Neuron (in vitro differentiated cells): Measurements from ENCODE around the gene WDR31.
"Not testable (repeated sequence)": the region's sequence is repeated elsewhere in the genome, so short reads cannot be mapped to it uniquely, and the experiment has no call there.

Experiments
- H2AFZ ChIP-seq: one replicate; pipeline ENCODE4 v1.6.1; 2013; ENCODE audit warnings: low read depth, mild to moderate bottlenecking, inconsistent platforms, low read length, moderate library complexity
- H3K27me3 ChIP-seq: one replicate; pipeline ENCODE4 v1.6.1; 2013; ENCODE audit warnings: low read length; ENCODE audit not compliant: insufficient read depth
- H3K36me3 ChIP-seq: one replicate; pipeline ENCODE4 v1.6.1; 2013; ENCODE audit warnings: low read length; ENCODE audit not compliant: insufficient read depth
- H3K4me1 ChIP-seq: one replicate; pipeline ENCODE4 v1.6.1; 2013; ENCODE audit warnings: low read length; ENCODE audit not compliant: insufficient read depth
- H3K4me3 ChIP-seq: 2 replicates; pipeline ENCODE4 v1.5.1; 2013; ENCODE audit warnings: mild to moderate bottlenecking, low read length, moderate library complexity
- H3K9me3 ChIP-seq: one replicate; pipeline ENCODE4 v1.6.1; 2013; ENCODE audit warnings: low read length

WDR31 gene

GRCh38 chr9:113311961-113312360 lies 28.1 kb downstream of the WDR31 start:
- Histone ChIP-seq H3K4me1 (peaks cover 15% of the 10 kb centered on the region), H3K9me3 (no peaks in the 10 kb centered on the region), H3K4me3 (no peak overlapping the region), H3K27me3 (no peaks in the 10 kb centered on the region), H2AFZ (no peak overlapping the region), H3K36me3 (no peaks in the 10 kb centered on the region)

- H3K4me3 ChIP-seq, result no peak overlapping the region
- H3K4me1 ChIP-seq, result peaks cover 5% of the 10 kb centered on the region
- H3K27me3 ChIP-seq, result no peaks in the 10 kb centered on the region
- no peaks in the 10 kb centered on the region for H3K9me3 ChIP-seq
- no peak overlapping the region for H2AFZ ChIP-seq
- H3K36me3 ChIP-seq, result no peaks in the 10 kb centered on the region
These were observed 29.5 kb downstream of the WDR31 start for GRCh38 chr9:113310538-113310937.

DNA sequence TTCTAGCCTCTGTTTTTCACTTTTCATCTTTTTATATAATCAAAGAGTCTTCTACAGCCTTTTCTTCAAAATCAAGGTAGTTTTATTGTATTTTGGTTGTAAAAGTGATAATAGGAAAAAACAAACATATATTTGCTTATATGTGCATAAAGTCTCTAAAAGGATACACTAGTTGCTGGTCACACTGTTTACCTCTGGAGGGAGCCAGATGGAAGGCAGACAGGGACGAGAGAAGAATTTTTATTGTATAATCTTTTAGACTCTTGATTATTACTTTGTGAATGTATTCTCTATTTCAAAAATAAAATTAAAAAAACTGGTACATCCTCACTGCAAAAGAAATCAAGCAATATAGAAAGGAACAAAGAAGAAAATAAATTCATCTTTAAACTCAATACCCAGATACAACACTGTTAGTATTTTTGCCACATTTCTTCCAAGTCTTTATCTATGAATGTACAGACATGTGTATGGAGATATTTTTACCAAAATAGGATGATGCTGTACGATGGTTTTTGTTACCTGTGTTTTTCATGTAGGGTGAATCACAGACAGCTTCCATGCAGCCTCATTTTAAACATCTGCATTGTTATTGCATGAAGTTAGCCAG lies 30.8 kb downstream of the WDR31 start:
- H3K27me3 ChIP-seq, result no peaks in the 10 kb centered on the region
- no peaks in the 10 kb centered on the region for H3K36me3 ChIP-seq
- no peak overlapping the region for H2AFZ ChIP-seq
- no peak overlapping the region for H3K4me3 ChIP-seq
- H3K9me3 ChIP-seq, result no peaks in the 10 kb centered on the region
- no peaks in the 10 kb centered on the region for H3K4me1 ChIP-seq

DNA sequence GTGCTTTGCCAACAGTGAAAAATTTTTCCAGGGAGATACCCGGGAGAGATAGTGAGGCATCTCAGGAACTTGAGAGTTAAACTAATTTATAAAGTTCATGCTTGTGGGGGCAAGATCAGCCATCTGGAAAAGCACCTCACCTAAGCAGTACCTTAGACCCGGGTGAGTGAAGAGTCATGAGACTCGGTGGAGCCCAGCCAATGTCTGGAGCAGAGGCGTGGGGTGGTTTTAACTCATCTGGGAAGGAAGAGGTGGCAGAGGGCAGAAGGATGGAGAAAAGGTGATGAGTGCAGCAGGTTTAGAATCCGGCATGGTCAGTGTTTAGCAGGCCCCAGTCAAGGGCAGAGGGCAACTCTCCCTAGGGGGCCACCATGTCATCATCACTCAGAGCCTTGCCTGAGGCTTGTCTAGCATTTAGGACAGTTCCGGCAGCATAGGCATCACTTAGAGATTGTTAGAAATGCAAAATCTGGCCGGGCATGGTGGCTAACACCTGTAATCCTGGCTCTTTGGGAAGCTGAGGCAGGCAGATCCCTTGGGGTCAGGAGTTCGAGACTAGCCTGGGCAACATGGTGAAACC lies 32.6 kb downstream of the WDR31 start:
- Histone ChIP-seq H3K36me3 (no peaks in the 10 kb centered on the region), H2AFZ (no peak overlapping the region), H3K27me3 (no peaks in the 10 kb centered on the region), H3K9me3 (no peaks in the 10 kb centered on the region), H3K4me1 (no peaks in the 10 kb centered on the region), H3K4me3 (no peak overlapping the region)

DNA sequence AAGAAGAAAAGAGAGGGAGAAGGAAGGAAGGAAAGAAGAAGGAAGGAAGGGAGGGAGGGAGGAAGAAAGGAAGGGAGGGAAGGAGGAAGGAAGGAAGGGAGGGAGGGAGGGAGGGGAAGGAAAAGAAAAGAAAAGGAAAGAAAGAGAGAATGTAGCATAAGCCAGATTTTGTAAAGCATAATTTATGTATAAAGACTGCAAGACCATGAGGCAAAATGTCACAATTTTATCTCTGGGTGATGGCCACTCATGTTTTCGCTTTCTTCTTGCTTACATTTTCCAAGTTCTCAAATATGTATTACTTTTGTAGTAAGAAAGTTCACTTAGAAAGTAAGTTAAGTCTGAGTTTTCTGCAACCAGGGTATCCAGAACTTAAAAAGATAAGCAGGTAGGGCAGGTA lies 33.5 kb downstream of the WDR31 start:
- Histone ChIP-seq H3K36me3 (no peaks in the 10 kb centered on the region), H3K9me3 (no peaks in the 10 kb centered on the region), H3K27me3 (no peaks in the 10 kb centered on the region), H2AFZ (no peak overlapping the region), H3K4me1 (no peaks in the 10 kb centered on the region), H3K4me3 (no peak overlapping the region)

DNA sequence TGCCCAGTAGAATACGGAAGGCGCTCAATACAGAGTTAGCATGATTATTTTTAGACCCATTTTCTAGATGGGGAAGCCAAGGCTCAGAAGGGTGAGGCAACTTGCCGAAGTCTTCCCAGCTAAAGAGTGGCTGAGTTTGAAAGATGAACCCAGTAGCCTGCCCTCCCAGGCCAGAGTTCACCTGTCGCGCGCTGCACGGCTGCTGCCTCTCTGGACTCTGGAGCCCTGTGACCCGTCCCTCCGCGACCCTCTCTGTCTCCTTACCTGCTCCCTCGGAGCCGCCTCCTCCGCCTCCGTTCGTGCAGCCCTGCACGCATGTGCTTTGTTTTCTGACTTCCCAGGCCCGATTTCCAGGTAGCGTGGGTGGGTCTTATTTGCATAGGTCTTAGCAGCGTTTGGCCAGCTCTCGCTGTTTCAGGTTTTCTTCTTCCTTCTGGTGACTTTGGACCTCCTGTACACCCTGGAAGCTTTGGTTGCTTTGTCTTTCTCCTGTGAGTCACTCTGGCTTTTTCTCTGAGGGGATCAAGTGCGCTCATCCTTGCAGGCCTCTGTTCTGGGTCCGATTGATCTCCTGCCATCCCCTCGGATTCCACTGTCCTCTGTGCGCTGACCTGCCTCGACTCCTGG lies 37.2 kb downstream of the WDR31 start, which contains the start of gene RNF183:
RNF183 (minus strand) TSS at position 585 of the 627 bp plus-strand sequence. CDS start 5,192 bp downstream, outside the sequence.
- H2AFZ ChIP-seq, result no peak within 1 kb of the TSS
- H3K4me3 ChIP-seq, result no peak within 1 kb of the TSS
- H3K4me1 ChIP-seq, result no peaks in the 10 kb centered on the region
- no peaks in the 10 kb centered on the region for H3K9me3 ChIP-seq
- H3K27me3 ChIP-seq, result no peaks in the 10 kb centered on the region
- no peaks in the 10 kb centered on the region for H3K36me3 ChIP-seq

DNA sequence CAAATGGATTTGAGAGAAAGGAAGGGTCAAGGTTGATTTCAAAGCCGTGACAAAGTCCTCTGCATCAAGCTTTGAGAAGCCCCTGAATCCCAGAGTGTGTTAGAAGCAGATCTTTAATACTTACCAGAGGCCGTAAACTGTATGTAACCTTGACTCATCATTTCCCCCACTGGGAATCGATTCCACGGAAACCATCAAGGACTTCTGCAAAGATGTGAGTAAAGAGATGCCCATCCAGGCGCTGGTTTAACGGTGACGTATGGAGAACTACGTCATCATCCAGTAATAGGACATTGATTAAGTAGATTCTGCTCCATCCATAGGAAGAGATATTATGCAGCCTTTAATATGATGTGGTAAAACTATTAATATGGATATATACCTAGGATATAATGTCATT lies 38.5 kb downstream of the WDR31 start:
- Histone ChIP-seq H3K27me3 (no peaks in the 10 kb centered on the region), H3K36me3 (no peaks in the 10 kb centered on the region), H3K9me3 (no peaks in the 10 kb centered on the region), H3K4me3 (no peak overlapping the region), H2AFZ (no peak overlapping the region), H3K4me1 (no peaks in the 10 kb centered on the region)

- no peak overlapping the region for H3K4me3 ChIP-seq
- no peak overlapping the region for H2AFZ ChIP-seq
- no peaks in the 10 kb centered on the region for H3K27me3 ChIP-seq
- H3K4me1 ChIP-seq, result no peaks in the 10 kb centered on the region
- H3K36me3 ChIP-seq, result no peaks in the 10 kb centered on the region
- no peaks in the 10 kb centered on the region for H3K9me3 ChIP-seq
These were observed 40.2 kb downstream of the WDR31 start for GRCh38 chr9:113299800-113300292.

GRCh38 chr9:113298924-113299770 lies 40.9 kb downstream of the WDR31 start:
- Histone ChIP-seq H3K4me1 (no peaks in the 10 kb centered on the region), H3K9me3 (no peaks in the 10 kb centered on the region), H2AFZ (no peak overlapping the region), H3K4me3 (no peak overlapping the region), H3K36me3 (peaks cover 2% of the 10 kb centered on the region), H3K27me3 (no peaks in the 10 kb centered on the region)

DNA sequence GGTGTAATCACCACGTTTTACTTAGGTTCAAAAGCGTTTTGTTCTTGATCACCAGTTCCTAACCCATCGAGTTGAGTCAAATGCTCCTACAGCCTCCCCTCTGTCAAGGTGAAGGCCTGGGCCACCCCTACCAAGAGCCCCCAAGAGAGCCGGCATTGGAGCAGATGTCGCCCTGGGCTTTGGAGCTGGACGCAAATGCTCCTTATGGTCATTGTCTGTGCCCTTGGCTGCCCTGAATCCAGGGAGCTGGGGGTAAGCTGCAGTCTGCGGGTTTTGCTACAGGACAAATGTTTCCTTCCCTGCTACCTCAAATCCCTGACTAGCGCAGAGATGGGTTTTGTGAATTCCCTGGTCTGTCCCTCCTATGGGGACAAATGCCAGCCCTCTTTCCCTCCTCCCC lies 41.8 kb downstream of the WDR31 start:
- no peak overlapping the region for H3K4me3 ChIP-seq
- H3K4me1 ChIP-seq, result no peaks in the 10 kb centered on the region
- H2AFZ ChIP-seq, result no peak overlapping the region
- H3K27me3 ChIP-seq, result no peaks in the 10 kb centered on the region
- H3K9me3 ChIP-seq, result no peaks in the 10 kb centered on the region
- peaks cover 8% of the 10 kb centered on the region for H3K36me3 ChIP-seq

DNA sequence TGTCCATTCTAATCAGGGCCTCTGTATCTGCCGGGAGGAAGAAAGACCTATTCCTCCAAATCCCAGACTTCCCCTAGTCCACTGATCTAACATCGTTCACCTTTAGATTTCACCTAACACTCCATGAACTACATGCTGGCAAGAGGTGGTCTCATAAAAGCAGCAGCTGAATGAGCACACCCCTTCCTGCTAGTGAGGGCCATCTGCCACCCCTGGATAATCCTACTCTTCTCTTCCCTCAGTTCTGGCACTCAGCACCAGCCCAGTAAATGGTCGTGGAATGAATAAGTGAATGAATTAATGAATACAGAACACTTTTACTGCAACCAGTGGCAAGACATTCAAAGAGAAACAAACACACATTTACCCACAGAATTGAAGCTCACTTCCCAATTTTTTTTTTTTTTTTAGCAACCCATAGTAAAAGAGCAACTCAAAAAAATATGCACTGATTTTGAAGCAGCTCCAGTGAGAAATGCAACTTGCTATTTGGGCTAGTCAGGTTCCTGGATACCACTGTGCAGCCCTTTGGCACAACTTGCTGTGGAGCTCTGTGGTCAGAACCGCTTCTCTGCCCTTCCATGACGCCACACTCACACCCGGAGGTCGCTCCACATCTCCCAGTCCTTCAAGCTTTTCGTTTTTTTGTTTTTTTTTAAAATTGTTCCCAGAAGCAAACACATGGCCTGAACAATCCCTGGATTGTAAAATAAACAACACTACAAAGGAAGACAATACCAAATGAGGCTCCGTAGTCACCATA lies 43.1 kb downstream of the WDR31 start:
- Histone ChIP-seq H3K36me3 (peaks cover 21% of the 10 kb centered on the region), H3K4me3 (no peak overlapping the region), H3K4me1 (no peaks in the 10 kb centered on the region), H3K9me3 (no peaks in the 10 kb centered on the region), H3K27me3 (no peaks in the 10 kb centered on the region), H2AFZ (no peak overlapping the region)

DNA sequence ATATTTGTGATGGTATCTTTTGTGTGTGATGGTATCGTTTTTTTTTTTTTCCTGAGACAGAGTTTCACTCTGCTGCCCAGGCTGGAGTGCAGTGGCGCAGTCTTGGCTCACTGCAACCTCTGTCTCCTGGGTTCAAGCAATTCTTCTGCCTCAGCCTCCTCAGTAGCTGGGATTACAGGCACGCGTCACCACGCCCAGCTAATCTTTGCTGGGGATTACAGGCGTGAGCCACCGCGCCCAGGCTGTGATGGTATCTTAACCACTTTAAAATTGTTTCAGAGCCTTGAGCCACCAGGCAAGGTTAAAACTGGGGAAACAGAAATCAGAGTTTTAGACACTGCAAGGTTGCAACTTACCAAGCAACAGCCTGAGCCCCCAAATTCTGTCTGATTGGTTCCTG lies 43.8 kb downstream of the WDR31 start:
- H3K36me3 ChIP-seq, result peaks cover 29% of the 10 kb centered on the region
- H3K4me1 ChIP-seq, H3K27me3 ChIP-seq, H3K9me3 ChIP-seq, H2AFZ ChIP-seq, H3K4me3 ChIP-seq: not testable (repeated sequence)
